HTR-8/SVneo (cell line): Measurements from ENCODE around the gene DEFB125.
"Not testable (repeated sequence)": the region's sequence is repeated elsewhere in the genome, so short reads cannot be mapped to it uniquely, and the experiment has no call there.

Experiments used
- DNase-seq: peaks from one replicate; pipeline ENCODE4 v3.0.0; 2011; ENCODE audit warnings: low spot score, mixed read lengths; ENCODE audit not compliant: insufficient read length
- FAIRE-seq: peaks from 2 replicates; lab custom pipeline; 2011; peaks lifted over from hg19 to GRCh38; lab: Jason Lieb, UNC

Gene DEFB125, protein sequence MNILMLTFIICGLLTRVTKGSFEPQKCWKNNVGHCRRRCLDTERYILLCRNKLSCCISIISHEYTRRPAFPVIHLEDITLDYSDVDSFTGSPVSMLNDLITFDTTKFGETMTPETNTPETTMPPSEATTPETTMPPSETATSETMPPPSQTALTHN

DNA sequence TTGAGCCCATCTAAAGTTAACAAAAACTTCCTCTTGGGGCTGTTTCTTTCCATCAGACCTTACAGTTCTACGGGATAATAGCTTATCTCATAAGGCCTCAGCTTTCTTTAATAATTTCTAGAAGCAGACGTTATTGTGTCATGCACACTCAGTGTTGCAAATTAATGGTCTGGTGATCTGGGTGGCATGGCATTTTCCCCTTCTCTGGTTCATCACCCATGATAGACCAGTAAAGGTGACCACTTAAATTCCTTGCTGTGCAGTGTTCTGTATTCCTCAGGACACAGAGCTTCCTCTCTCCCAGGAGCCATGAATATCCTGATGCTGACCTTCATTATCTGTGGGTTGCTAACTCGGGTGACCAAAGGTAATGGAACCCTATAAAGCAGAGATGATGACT is at the start of gene DEFB125:
TSS of gene DEFB125 (plus strand) at position 272 of the 400 bp plus-strand sequence. CDS start at position 310, 38 bp downstream.
- DNase-seq (no peak), FAIRE-seq (no peak)

DNA sequence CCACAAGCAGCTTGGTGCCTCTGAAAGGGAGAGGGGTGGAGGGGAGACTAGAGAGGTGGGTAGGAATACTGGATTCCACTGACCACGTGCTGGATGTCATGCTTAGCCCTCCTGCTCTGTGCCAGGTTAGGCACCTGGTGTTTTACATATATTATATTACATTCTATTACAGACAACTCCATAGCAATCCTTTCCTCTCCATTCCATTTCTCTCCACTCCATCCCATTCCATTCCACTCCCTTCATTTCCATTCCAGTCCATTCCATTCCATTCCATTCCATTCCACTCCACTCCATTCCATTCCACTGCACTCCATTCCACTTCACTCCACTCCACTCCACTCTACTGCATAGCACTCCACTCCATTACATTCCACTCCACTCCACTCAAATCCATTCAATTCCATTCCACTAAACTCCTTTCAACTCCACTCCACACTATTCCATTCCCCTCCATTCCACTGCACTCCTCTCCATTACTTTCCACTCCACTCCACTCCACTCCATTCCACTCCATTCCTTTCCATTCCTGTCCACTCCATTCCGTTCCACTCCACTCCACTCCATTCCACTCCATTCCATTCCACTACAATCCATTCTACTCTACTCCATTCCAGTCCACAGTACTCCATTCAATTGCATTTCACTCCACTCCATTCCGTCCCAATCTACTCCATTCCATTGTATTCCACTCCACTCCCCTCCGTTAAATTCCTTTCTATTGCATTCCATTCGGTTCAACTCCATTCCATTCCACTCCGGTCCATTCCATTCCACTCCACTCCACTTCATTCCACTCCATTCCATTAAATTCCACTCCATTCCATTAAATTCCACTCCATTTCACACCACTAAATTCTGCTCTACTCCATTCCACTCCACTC is 27.2 kb upstream of the DEFB125 start:
- no peak for DNase-seq
- FAIRE-seq: no peak

DNA sequence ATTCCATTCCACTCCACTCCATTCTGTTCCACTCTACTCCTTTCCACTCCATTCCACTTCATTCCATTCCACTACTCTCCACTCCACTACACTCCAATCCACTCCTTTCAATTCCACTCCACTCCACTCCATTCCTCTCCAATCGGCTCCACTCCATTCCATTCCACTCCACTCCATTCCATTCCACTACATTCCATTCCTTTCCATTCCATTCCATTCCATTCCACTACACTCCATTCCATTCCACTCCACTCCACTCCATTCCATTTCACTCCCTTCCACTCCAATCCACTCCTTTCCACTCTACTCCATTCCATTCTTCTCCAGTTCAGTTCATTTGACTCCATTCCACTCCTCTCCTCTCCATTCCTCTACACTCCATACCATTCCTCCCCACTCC is 26.2 kb upstream of the DEFB125 start:
- no peak for DNase-seq
- no peak for FAIRE-seq

DNA sequence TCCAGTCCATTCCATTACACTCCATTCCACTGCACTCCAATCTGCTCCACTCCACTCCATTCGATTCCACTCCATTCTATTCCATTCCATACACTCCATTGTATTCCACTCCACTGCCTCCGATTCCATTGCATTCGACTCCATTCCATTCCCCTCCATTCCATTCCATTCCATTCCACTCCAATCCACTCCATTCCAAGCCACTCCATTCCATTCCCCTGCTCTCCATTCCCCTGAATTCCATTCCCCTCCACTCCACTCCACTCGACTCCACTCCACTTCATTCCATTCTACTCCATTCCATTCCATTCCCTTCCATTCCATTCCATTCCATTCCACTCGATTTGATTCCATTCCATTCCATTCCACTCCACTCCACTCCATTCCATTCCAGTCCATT is 25.7 kb upstream of the DEFB125 start:
- DNase-seq: no peak
- FAIRE-seq: no peak

DNA sequence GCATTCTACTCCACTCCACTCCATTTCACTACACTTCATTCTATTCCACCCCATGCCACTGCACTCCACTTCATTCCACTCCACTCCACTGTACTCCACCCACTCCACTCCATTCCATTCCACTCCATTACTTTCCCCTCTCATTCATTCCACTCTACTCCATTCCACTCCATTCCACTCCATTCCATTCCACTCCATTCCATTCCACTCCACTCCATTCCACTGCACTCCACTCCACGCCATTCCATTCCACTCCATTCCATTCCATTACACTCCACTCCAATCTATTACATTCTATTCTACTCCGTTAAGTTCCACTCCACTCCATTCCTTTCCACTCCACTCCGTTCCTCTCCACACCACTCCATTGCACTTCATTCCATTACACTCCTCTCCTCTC is 25.0 kb upstream of the DEFB125 start:
- DNase-seq: no peak
- FAIRE-seq: no peak

DNA sequence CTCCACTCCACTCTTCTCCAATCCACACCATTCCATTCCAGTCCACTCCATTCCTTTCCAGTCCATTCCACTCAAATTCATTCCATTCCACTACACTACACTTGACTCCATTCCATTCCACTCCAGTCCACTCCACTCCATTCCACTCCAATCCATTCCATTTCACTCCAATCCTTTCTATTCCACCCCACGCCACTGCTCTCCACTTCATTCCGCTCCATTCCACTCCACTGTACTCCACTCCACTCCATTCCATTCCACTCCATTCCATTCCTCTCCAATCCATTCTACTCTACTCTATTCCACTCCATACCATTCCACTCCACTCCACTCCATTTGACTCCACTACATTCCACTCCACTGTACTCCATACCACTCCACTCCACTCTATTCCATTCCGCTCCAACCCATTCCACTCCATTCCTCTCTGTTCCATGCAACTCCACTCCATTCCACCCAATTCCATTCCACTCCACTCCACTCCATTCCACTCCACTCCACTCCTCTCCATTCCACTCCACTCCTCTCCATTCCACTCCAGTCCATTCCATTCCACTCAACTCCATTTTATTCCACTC is 23.4 kb upstream of the DEFB125 start:
- FAIRE-seq (no peak), DNase-seq (no peak)

DNA sequence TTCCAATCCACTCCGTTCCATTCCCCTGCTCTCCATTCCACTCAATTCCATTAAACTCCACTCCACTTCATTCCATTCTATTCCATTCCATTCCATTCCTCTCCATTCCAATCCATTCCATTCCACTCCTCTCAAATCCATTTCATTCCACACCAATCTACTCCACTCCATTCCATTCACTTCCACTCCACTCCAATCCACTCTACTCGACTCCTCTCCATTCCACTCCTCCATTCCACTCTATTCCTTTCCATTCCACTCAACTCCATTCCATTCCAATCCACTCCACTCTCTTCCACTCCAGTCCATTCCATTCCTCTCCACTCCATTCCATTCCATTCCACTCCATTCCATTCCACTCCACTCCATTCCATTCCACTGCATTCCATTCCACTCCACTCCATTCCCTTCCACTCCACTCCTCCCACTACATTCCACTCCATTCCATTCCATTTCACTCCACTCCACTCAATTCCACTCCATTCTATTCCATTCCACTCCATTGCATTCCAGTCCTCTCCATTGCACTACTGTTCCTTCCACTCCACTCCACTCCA is 22.6 kb upstream of the DEFB125 start:
- FAIRE-seq: no peak
- DNase-seq: no peak

DNA sequence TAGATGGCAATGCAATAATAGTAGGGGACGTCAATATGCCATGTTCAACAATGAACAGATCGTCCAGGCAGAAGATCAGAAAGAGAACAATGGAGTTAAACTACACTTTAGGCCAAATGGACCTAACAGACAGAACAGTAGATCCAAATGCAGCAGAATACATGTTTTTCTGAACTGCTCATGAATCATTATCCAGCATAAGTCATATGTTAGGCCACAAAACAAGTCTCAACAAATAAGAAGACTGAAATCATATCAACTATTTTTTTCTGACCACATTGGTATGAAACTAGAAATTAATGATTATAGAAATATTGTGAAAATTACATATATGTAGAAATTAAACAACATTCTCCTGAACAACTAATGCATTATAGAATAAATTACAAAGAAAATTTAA is 10.2 kb upstream of the DEFB125 start:
- FAIRE-seq: no peak
- no peak for DNase-seq

DNA sequence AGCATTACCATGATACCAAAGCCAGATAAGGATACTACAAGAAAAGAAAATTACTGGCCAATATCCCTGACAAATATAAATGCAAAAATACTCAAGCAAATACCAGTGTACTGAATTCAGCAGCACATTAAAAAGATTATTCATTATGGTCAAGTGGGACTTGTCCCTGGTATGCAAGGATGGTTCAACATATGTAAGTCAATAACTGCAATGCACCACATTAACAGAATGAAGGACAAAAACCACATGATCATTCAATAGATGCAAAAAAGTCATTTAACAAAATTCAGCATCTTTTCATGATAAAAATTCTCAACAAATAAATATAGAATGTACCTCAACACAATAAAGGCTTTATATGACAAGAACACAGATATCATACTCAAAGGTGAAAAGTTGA is 9.1 kb upstream of the DEFB125 start:
- FAIRE-seq: no peak
- no peak for DNase-seq

DNA sequence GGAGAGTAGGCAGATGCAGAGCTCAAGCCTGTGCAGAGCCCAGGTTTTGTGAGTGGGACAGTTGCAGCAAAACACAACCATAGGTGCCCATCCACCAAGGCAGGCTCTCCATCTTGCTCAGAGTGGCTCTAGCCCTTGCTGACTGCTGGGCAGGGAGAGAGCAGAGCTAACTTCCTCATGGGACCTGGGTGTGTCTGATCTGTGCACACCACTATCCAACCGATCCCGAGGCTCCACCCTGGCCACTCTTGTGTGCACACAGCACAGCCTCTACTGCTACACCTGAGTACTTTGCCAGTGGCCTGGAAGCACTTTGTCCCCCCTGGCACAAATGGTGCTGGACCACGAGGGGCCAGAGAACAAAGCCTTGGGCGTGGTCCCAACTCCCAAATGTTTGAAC is 7.9 kb upstream of the DEFB125 start:
- FAIRE-seq (no peak), DNase-seq (no peak)

DNA sequence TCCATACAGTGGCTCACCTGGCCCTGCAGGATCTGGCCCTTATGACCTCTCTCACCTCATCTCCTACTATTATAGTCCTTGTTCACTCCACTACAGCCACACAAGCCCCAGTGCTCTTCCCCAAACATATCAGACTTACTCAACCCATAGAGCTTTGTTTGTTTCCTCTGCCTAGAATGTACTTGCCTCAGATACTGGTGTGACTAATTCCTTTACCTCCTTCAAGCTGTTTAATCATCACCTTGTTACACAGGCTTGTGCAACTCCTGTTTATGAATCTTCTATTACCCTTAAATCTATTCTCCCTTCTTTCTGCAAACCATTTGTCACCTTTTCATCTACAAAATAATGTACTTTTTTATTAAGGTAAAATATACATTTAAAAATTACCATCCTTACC is 3.2 kb downstream of the DEFB125 start:
- DNase-seq: no peak
- FAIRE-seq: no peak

DNA sequence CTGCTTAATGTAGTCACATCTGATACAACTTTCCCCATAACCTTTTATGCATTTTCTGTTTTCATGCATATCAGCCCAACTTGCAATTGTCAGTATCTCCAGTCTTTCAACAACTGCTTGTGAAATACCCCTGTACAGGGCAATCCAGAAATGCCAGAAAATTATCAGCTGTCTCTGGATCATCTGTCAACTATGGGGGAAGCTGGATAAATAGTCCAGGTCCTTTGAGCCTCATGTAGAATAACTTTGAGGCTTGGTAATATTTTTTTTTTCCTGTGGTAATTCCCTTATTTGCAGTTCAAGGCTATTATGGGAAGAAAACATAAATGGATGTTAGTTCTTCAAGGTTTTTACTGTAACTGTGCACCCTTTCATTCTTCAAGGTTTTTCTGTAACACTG is 6.2 kb downstream of the DEFB125 start:
- no peak for FAIRE-seq
- no peak for DNase-seq

DNA sequence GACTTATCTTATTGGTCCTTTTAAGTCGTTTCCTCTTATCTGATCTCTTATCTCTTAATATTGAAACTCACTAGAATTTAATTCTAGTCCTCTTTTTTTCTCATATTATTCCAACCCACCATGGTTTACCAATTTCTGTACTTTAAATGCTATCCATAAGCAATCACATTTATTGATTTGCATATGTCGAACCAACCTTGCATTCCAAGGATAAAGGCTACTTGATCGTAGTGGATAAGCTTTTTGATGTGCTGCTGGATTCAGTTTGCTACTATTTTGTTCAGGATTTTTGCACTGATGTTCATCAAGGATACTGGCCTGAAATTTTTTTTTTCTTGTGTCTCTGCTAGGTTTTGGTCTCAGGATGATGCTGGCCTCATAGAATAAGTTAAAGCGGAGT is 7.7 kb downstream of the DEFB125 start:
- FAIRE-seq (no peak), DNase-seq (no peak)

DNA sequence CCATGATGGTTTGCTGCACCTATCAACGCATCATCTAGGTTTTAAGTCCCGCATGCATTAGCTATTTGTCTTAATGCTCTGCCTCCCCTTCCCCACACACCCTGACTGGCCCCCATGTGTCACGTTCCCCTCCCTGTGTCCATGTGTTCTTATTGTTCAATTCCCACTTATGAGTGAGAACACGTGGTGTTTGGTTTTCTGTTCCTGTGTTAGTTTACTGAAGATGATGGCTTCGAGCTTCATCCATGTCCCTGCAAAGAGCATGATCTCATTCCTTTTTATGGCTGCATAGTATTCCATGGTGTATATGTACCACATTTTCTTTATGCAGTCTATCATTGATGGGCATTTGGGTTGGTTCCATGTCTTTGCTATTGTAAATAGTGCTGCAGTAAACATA is 10.2 kb downstream of the DEFB125 start:
- DNase-seq, FAIRE-seq: not testable (repeated sequence)

DNA sequence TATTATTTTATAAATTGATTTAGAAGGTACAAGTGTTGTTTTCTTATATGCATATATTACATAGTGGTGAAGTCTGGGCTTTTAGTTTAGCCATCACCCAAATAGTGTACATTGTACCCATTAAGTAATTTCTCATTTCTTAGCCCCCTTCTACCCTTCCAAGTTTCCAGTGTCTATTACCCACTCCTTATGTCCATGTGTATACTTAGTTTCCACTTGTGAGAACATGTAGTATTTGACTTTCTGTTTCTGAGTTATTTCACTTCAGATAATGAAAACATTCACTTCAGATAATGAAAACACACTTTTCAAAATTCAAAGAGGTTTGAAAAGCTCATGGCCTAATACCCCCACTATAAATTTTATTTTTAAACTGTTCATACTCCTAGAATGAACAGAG is 14.5 kb downstream of the DEFB125 start:
- DNase-seq (no peak), FAIRE-seq (no peak)

DNA sequence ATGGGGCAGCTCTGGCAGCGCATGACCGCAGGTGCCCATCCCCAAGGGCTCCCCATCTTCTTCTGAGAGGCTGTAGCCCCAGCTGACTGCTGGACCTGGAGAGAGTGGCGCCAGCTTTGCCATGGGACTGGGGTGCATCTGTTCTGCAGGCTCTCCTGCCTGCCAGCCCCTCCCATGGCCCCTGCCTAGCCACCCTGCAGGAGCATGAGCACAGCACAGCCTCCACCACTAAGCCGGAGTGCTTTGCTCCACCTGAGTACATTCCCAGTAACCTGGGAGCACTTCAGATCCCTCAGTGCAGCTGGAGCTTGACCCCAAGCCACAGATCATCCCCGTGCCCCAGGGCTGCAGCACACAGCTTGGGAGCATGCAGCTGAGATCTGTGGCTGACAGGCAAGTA is 16.0 kb downstream of the DEFB125 start:
- no peak for FAIRE-seq

DNA sequence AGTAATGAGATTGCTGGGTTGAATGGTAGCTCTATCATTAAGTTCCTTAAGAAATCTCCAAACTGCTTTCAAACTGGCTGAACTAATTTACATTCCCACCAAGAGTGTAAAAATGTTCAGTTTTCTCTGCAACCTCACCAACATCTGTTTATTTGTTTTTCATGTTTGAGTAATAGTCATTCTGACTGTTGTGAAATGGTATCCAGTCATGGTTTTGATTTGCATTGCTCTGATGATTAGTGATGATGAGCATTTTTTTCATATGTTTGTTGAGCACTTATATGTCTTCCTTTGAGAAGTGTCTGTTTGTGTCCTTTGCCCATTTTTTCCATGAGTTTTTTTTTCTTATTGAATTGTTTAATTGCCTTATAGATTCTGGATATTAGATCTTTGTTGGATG is 24.9 kb downstream of the DEFB125 start:
- FAIRE-seq (no peak), DNase-seq (no peak)

More for the DNA sequence above, 16.0 kb downstream of the DEFB125 start:
- DNase-seq: no peak

DNA sequence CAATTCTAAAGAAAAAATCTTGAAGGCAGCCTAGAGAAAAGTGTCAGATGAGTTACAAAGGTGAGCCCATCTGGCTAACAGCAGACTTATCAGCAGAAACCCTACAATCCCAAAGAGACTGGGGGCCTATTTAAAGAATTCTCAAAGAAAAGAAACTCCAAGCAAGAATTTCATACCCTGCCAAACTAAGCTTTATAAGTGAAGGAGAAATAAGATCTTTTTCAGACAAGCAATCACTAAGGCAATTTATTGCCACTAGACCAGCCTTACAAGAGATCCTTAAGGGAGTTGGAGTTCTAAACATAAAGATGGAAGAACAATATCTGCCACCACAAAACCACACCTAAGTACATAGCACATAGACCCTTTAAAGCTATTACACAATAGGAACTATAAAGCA is 30.0 kb downstream of the DEFB125 start:
- FAIRE-seq: no peak
- DNase-seq: no peak

DNA sequence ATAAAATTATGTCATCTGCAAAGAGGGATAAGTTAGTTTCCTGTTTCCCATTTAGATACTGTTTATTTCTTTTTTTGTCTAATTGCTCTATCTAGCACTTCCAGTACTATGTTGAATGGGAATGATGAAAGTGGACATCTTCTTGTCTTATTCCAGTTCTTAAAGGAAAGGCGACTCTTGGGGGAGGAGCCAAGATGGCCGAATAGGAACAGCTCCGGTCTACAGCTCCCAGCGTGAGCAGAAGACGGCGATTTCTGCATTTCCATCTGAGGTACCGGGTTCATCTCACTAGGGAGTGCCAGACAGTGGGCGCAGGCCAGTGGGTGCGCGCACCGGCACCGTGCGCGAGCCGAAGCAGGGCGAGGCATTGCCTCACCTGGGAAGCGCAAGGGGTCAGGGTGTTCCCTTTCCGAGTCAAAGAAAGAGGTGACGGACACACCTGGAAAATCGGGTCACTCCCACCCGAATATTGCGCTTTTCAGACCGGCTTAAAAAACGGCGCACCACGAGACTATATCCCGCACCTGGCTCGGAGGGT is 42.4 kb downstream of the DEFB125 start:
- not testable (repeated sequence) for FAIRE-seq, DNase-seq

DNA sequence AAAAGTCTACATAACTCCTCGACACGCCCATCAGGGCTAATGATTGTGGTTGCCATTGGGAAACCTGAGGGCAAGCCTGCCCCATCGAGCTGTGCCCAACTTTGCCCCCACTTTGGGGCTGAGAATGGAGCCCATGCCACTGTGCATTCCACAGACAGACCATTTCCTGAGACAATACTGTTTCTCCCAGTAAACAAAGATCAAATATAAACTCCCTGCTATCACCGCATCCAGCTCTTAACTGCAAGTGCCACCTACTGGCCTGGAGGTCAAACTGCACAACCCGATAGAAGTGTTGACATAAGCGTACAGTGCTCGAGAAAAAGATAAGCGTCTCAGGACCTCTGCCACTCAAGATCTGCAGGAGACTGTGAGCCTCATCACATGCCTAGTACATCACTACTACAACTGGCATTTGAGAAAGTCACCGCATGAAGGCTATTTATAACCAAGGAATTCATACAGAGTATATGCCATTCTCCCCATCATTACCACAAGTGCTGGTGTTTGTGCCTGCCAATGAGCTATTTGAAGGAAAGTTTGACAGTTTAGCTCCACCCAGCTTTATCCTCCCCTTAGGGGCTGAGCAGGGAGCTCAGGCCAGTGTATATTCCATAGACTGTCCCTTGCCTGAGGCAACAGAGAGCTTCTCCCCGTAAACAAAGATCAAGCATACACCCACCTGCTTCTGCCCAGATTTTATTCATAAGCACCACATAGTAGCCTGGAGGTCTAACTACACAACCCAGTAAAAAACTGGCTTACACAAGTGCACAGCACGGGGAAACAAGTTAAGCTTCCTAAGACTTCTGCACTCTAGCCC is 50.4 kb downstream of the DEFB125 start:
- FAIRE-seq: no peak

More for the DNA sequence above, 50.4 kb downstream of the DEFB125 start:
- no peak for DNase-seq
